Endodermal cell (in vitro differentiated cells): ENCODE measurements around the gene AKAP11. TPM values are rescaled to one million over a fixed set of nuclear protein-coding genes. Genes with fewer than 3 reads are reported as not detected.
A peak's percentile ranks its signal among the peaks of the same experiment; 100 is the strongest.

ENCODE experiments used
- DNase-seq: peaks from one replicate; pipeline ENCODE4 v3.0.0-alpha.2; 2017
- H3K27ac ChIP-seq: 2 replicates; pipeline ENCODE4 v1.5.1; 2013; ENCODE audit warnings: mild to moderate bottlenecking, low read depth, low read length, moderate library complexity
- H3K27me3 ChIP-seq: 2 replicates; pipeline ENCODE4 v1.6.1; 2013; ENCODE audit warnings: mild to moderate bottlenecking, low read length, moderate library complexity; ENCODE audit not compliant: insufficient read depth, control insufficient read depth, poor library complexity, severe bottlenecking
- H3K36me3 ChIP-seq: 2 replicates; pipeline ENCODE4 v1.7.0; 2013; ENCODE audit warnings: mild to moderate bottlenecking, low read length, moderate library complexity; ENCODE audit not compliant: control insufficient read depth, insufficient read depth
- H3K4me1 ChIP-seq: one replicate; pipeline ENCODE4 v1.7.0; 2013; ENCODE audit warnings: low read length; ENCODE audit not compliant: control insufficient read depth, insufficient read depth
- H3K4me3 ChIP-seq: 2 replicates; pipeline ENCODE4 v1.5.1; 2013; ENCODE audit warnings: mild to moderate bottlenecking, low read length, moderate library complexity
- H3K9ac ChIP-seq: 2 replicates; pipeline ENCODE4 v1.6.1; 2013; ENCODE audit warnings: mild to moderate bottlenecking, low read length, moderate library complexity; ENCODE audit not compliant: poor library complexity, severe bottlenecking; ENCODE audit errors: extremely low read depth
- H3K9me3 ChIP-seq: 2 replicates; pipeline ENCODE4 v1.6.1; 2013; ENCODE audit warnings: mild to moderate bottlenecking, low read length, moderate library complexity; ENCODE audit not compliant: control insufficient read depth
- H3K27ac Mint-ChIP-seq: 2 replicates; pipeline ENCODE4 v1.8.0; 2020; ENCODE audit warnings: mixed read lengths
- H3K27me3 Mint-ChIP-seq: 2 replicates; pipeline ENCODE4 v1.8.0; 2021; ENCODE audit warnings: mild to moderate bottlenecking, mixed read lengths; ENCODE audit not compliant: insufficient read depth
- H3K36me3 Mint-ChIP-seq: 2 replicates; pipeline ENCODE4 v1.8.0; 2020; ENCODE audit warnings: low read depth, mixed read lengths
- H3K4me1 Mint-ChIP-seq: 2 replicates; pipeline ENCODE4 v1.8.0; 2020; ENCODE audit warnings: mixed read lengths
- H3K4me3 Mint-ChIP-seq: 2 replicates; pipeline ENCODE4 v1.8.0; 2020; ENCODE audit warnings: mild to moderate bottlenecking, moderate library complexity, mixed read lengths
- H3K9me3 Mint-ChIP-seq: 2 replicates; pipeline ENCODE4 v1.8.0; 2020; ENCODE audit warnings: mild to moderate bottlenecking, mixed read lengths
- CTCF ChIP-seq: fragments of 200-600 bp; sonication (generic); conservative IDR thresholded peaks from 2 replicates; pipeline ENCODE4 v1.5.0; 2021; ENCODE audit warnings: antibody characterized with exemption, mild to moderate bottlenecking
- WGBS, 2 experiments: methylation state at CpG; one replicate each; pipeline versions ENCODE4 v1.1.5 to v1.1.7; 2013; ENCODE audit warnings: missing lambda C conversion rate in 2 of 2, mixed read lengths in 1 of 2; ENCODE audit not compliant: insufficient coverage in 1 of 2, insufficient read length in 1 of 2; 5-methylcytosine and 5-hydroxymethylcytosine counted together
- total RNA-seq, 2 donors: library from RNA; stranded (reverse); fragmentation: NEBNext Ultra II Directional in 1 of 2; extraction: Animal tissue kit (Norgen Biotek cat#: 25700) in 1 of 2; gene quantifications; 2 replicates in 1 of 2; 3 replicates in 1 of 2; pipeline ENCODE4 v1.2.1, GENCODE V29; 2021

Gene AKAP11
- total RNA-seq, 2 donors from 2014 or later, result 16.9 to 17.6 TPM

DNA sequence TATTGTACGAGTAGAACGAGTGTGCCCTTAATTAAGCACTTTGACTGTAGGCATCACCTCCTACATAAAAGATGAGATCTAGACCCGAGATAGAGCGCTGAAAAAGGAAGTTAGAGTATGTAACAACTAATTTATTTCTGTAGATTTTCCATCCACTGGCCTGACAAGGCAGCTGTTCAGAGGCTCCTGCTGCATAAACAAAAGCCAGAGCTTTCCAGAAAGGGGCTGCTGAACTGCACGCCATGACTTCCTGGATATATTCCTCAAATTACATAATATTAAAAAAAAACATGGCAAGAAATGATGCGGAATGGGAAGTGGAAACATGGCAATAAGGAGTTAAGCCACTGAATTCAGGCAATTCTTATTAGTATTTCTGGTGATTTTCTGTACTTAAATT, 89.7 kb downstream of the AKAP11 start:
- H3K27me3 Mint-ChIP-seq, result peaks cover 18% of the 10 kb centered on the region
- H3K4me1 Mint-ChIP-seq, result peaks cover 6% of the 10 kb centered on the region
- TF ChIP-seq CTCF, result no peak
- H3K9me3 Mint-ChIP-seq, result no peaks in the 10 kb centered on the region
- H3K4me3 Mint-ChIP-seq, result no peak overlapping the region
- Histone ChIP-seq H3K36me3 (no peaks in the 10 kb centered on the region), H3K9me3 (no peaks in the 10 kb centered on the region), H3K4me1 (no peaks in the 10 kb centered on the region), H3K4me3 (no peak overlapping the region), H3K9ac (no peak overlapping the region), H3K27me3 (no peaks in the 10 kb centered on the region), H3K27ac (no peak overlapping the region)
- no peaks in the 10 kb centered on the region for H3K36me3 Mint-ChIP-seq
- no peak for DNase-seq
- H3K27ac Mint-ChIP-seq, result no peak overlapping the region
- 95 to 100% methylated on average over 1 to 6 of the region's 6 CpGs for WGBS, 2 experiments

DNA sequence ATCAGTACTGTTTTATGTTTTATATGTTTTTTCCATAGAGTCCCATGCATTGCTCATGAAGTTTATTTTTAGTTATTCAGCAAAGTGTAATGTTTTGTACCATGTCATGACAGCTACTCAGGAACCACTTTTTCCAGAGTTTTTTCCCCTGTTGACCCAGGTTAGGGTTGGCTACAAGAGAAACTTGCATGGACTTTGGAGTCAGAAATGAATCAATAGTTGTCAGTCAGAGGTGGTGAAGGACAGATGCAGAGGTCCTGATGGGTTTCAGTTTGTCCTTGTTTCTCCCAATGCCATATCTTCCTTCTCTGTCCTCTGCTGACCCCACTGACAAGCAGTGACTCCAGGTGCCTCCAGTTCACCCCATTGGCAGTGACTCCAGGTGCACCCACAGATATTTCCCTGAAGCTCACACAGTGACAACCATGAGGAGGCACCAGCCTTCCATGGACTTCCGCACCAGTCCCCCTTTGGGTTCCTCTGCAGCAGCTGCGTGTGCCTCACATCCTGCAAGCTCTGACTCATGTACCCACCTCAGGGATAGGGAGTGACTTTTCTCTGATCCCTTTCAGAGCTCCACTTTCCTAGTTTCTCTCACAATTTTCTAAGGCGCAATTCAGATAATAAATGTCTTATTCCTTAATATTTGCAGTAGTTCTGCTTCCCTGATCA, 92.1 kb downstream of the AKAP11 start:
- H3K36me3 Mint-ChIP-seq, result no peaks in the 10 kb centered on the region
- H3K27ac Mint-ChIP-seq, result no peak overlapping the region
- H3K9me3 Mint-ChIP-seq, result no peaks in the 10 kb centered on the region
- no peak for TF ChIP-seq CTCF
- peaks cover 12% of the 10 kb centered on the region for H3K27me3 Mint-ChIP-seq
- no peak overlapping the region for H3K27ac ChIP-seq
- no peak overlapping the region for H3K4me3 ChIP-seq
- no peaks in the 10 kb centered on the region for H3K36me3 ChIP-seq
- WGBS, 2 experiments, result 81 to 85% methylated on average over 2 to 3 of the region's 3 CpGs
- no peak overlapping the region for H3K4me3 Mint-ChIP-seq
- peak; percentile 60 for DNase-seq
- no peaks in the 10 kb centered on the region for H3K9me3 ChIP-seq
- H3K9ac ChIP-seq, result no peak overlapping the region
- no peaks in the 10 kb centered on the region for H3K4me1 ChIP-seq
- no peaks in the 10 kb centered on the region for H3K27me3 ChIP-seq
- H3K4me1 Mint-ChIP-seq, result peaks cover 6% of the 10 kb centered on the region

DNA sequence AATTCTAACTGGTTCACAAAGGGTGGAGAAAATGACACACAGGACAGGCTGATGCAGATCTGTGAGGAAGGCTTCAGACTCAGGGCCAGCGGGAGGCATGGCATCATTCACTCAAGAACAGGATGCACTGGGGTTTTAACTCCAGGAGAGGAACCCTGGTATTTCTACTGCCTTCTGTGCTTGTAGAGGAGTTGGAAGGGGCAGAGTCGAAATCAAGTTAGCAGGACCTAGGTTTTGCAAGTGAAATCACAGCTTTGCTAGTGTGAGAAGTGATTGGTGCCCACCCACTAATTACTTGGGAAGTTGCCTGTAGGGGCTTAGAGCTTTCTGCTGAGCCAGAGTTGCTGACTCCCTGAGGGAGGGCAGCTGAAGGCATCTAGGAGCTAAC, 92.7 kb downstream of the AKAP11 start:
- peak; percentile 66 for DNase-seq
- peaks cover 6% of the 10 kb centered on the region for H3K4me1 Mint-ChIP-seq
- Histone ChIP-seq H3K27ac (no peak overlapping the region), H3K9me3 (no peaks in the 10 kb centered on the region), H3K4me1 (no peaks in the 10 kb centered on the region), H3K36me3 (no peaks in the 10 kb centered on the region), H3K27me3 (no peaks in the 10 kb centered on the region), H3K9ac (no peak overlapping the region), H3K4me3 (no peak overlapping the region)
- H3K4me3 Mint-ChIP-seq, result no peak overlapping the region
- H3K36me3 Mint-ChIP-seq, result no peaks in the 10 kb centered on the region
- no peak for TF ChIP-seq CTCF
- peaks cover 14% of the 10 kb centered on the region for H3K27me3 Mint-ChIP-seq
- H3K9me3 Mint-ChIP-seq, result no peaks in the 10 kb centered on the region
- WGBS, 2 experiments, result 38 to 62% methylated on average over 2 of the region's 2 CpGs
- H3K27ac Mint-ChIP-seq, result no peak overlapping the region
